Activated CD4-positive, alpha-beta T cell treated with anti-CD3 and anti-CD28 coated beads, Interleukin-2, Interleukin-6, amounts not matched to agents 100 ng/mL and 50 ng/mL, durations not matched to agents 16 hours and 8 hours (primary cell): ENCODE measurements around the gene KLRG1.

Experiments used
- DNase-seq: peaks from one replicate; pipeline ENCODE4 v3.0.0-alpha.2; 2020

Gene KLRG1

GRCh38 chr12:9043766-9044165 lies 54.4 kb downstream of the KLRG1 start:
- no peak for DNase-seq

- no peak for DNase-seq
Measured at GRCh38 chr12:9047105-9047504, 57.8 kb downstream of the KLRG1 start.

- DNase-seq, result no peak
Measured at GRCh38 chr12:9048930-9049329, 59.6 kb downstream of the KLRG1 start.

- peak; percentile 58 for DNase-seq
Measured at GRCh38 chr12:9049520-9050133, 60.3 kb downstream of the KLRG1 start.

- DNase-seq, result no peak
Measured at GRCh38 chr12:9050521-9051157, 61.3 kb downstream of the KLRG1 start.

- no peak for DNase-seq
Measured at GRCh38 chr12:9051158-9051550, 61.8 kb downstream of the KLRG1 start.

GRCh38 chr12:9052610-9053009 lies 63.3 kb downstream of the KLRG1 start:
- DNase-seq, result no peak
